HG02642 (cell line): ENCODE data around the gene SIN3A.
"Not testable (repeated sequence)": the region's sequence is repeated elsewhere in the genome, so short reads cannot be mapped to it uniquely, and the experiment has no call there.

ENCODE experiments used
- ATAC-seq: cut with Tn5 transposase; IDR thresholded peaks from one replicate; pipeline ENCODE4 v1.9.1; 2021; ENCODE audit warnings: mild to moderate bottlenecking; ENCODE audit not compliant: unreplicated experiment, poor library complexity

SIN3A gene

DNA sequence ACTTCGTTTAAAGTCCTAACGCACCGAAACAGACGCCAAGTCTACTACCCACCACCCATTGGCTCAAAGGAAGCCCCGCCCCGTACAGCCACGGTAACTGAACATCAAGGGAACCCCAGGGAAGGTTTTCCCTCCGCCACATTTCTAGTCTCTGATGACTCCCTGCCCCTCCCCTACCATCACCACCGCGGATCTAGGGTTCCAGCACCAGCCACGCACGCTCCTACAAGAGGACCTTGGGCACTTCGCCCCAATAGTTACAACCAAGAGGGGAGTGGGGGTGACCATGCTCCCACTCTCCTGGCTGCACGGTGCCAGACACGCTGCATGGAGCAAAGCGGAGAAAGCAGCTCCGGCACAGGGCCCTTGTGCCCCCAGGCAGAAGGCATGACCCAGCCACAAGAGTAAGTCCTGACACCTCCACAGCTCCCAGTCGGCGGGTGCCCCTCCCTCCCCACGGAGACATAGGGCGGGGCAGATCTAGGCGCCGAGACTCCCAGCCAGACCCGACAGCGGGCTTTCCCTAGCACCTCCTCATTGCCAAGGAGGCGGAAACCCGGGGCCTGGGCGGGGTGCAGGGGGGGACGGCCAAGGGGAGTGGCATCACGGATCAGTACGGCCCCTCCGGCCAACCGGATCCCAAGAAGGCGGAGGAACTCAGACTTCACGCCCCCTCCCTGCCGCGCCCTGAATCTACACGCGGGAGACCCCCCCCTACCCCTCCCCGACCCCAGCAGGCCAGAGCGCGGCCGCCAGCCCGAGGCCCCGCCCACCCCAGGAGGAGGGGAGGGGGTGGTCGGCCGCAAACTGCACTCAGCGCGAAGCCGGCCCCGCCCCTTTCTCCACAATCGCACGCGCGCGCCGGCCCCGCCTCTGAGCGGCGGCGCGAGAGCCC, 936 bp downstream of the SIN3A start:
- ATAC-seq: peak; percentile 30

DNA sequence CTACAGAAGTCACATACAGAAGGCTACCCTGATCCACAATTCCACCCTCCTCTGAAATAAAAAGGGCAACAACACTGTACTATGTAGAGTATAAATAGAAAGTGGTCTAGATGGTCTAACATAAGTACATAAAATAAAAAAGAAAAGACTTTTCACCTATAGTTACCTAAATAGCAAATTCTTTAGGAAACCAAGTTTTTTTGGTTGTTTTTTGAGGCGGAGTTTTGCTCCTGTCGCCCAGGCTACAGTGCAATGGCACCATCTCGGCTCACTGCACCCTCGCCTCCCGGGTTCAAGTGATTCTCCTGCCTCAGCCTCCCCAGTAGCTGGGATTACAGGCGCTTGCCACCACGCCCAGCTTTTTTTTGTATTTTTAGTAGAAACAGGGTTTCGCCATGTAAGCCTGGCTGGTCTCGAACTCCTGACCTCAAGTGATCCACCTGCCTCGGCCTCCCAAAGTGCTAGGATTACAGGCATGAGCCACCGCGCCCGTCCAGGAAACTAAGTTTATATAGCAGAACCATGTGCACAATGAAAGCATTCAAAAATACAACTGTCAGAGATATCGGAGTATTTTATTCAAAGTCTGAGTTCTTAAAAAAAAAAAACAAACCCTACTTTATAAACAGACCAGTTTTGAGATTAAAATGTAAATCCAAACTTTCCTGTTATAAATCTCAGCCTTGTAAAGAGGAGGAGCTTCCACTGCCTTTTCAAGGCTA, 1.7 kb downstream of the SIN3A start:
- ATAC-seq: no peak

DNA sequence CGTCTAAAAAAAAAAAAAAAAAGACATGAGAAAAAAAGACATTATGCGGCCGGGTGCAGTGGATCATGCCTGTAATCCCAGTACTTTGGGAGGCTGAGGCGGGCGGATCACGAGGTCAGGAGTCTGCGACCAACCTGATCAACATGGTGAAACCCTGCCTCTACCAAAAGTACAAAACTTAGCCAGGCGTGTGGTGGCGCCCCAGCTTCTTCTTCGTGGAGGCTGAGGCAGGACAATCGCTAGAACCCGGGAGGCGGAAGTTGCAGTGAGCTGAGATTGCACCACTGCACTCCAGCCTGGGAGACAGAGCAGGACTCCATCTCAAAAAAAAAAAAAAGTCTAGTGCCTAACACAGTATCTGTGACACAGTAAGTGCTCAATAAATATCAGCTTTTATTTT, 3.3 kb downstream of the SIN3A start:
- not testable (repeated sequence) for ATAC-seq

DNA sequence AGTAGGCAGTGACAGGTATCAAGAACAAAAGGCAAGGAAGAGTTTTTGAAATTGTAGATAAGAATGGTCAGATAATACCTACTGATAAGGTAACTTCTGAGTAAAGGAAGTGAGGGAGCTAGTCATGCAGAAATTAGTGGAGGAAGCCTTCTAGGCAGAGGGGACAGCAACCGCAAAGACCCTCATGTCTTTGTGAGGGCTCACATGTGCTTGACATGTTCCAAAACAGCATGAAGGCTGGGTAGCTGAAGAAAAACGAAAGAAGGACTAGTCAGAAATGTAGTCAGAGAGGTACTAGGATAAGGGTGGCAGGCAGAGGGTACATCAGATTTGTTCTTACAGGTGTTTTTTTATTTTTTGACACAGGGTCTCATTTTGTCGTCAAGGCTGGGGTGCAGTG, 5.3 kb downstream of the SIN3A start:
- no peak for ATAC-seq

DNA sequence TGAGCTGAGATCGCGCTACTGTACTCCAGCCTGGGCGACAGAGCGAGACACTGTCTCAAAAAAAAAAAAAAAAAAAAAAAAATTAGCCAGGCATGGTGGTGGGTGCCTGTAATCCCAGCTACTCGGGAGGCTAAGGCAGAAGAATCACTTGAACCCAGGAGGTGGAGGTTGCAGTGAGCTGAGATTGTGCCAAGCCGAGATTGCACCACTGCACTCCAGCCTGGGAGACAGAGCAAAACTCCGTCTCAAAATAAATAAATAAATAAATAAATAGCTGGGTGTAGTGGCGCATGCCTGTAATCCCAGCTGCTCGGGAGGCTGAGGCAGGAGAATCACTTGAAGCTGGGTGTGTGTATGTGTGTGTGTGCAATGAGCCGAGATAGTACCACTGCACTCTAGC, 6.2 kb downstream of the SIN3A start:
- ATAC-seq: not testable (repeated sequence)

DNA sequence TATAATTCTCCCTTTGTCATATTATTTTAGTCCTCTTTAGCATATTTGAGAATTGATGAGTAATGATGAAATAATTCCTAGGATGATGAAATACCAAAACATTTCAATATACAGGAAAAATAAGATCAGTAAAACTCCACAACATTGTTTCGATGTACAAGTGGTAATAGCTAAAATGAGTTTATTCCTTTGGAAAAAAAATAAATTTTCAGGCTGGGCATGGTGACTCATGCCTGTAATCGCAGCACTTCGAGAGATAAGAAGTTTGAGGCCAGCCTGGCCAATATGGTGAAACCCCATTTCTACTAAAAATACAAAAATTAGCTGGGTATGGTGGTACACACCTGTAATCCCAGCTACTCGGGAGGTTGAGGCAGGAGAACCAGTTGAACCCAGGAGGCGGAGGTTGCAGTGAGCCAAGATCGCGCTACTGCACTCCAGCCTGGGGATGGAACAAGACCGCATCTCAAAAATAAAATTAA, 7.5 kb downstream of the SIN3A start:
- ATAC-seq: not testable (repeated sequence)

DNA sequence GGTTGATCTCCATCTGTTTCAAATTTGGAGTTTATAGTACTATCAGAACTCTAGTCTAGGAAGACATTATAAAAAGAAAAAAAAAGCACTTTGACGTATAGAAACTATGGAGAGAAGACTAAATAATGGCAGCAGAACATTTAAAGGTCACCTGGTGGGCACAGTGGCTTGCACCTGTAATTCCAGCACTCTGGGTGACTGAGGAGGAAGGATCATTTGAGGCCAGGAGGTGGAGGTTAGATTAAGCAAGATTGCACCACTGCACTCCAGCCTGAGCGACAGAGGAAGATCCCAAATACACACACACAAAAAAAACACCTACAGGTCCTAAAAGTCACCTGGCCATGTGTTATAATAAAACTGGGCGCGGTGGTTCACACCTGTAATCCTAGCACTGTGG, 13.8 kb downstream of the SIN3A start:
- ATAC-seq: no peak

DNA sequence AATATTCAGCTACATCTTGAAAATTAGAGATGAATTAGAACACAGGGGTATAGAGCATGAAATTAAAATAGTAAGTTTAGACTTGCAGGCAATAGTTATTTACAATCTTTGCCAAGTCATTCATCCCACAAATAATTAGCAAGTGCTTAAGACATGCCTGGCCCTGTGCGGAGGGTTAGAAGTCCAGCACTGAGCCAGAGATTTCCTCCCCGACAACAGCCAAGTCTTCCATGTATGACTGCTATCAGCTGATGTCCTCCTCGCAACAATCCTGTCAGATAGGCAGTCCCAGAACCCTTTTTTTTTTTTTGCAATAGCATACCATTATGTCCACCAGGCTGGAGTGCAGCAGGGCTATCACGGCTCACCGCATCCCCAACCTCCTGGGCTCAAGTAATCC, 14.6 kb downstream of the SIN3A start:
- no peak for ATAC-seq

DNA sequence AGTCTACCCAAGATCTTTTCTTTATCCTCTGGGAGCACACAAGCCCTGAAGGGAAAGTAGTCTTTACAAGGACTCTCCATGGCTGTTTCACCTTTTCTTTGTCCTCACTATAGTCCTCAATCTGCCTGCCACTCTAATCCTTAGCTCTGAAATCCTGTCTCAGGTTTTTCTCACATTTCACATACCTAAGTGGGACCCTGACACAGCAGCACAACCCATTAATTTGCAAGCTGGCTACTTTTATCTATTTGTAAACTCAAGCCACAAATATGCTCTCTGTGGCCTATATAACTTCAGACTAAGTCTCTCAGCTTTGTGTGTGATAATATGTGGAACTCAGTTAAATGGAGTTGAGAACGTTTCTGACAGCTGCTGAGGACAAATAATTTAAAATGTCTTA, 19.8 kb downstream of the SIN3A start:
- ATAC-seq: no peak

DNA sequence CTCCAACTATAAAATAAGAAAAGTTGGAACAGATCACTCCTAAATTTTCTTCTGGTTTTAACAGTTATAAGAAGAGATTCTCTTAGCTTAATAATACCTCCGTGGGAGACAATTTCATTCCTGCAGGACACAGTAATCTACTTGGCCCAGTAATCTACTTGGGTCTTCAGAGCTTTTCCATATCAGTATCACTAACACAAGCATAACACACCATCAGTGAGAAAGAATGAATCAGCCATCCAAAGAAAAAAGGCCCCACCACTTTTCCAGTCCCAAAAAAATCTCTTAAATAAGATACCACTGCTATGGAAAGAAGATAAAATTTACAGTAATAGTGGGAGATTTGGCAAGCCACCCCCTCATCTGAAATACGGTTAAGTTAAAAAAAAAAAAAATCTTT, 20.2 kb downstream of the SIN3A start:
- no peak for ATAC-seq

DNA sequence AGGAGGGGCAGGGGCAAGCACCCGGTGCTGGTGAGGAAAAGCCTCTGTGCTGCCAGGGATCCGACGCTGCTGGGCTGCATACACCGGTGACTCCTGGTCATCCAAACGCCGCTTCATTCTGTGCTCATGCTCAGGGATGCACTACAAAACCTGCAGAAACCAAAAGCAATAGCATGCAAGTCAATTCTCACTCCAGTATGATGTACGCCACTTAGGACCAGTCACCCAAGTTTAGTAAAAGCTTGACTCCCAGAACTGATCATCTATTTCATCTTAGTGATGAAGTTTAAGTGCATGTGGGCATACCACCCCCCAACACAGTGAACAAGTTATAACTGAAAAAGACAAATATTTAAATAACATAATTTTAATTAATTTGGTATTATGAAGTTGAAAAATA, 21.2 kb downstream of the SIN3A start:
- no peak for ATAC-seq

DNA sequence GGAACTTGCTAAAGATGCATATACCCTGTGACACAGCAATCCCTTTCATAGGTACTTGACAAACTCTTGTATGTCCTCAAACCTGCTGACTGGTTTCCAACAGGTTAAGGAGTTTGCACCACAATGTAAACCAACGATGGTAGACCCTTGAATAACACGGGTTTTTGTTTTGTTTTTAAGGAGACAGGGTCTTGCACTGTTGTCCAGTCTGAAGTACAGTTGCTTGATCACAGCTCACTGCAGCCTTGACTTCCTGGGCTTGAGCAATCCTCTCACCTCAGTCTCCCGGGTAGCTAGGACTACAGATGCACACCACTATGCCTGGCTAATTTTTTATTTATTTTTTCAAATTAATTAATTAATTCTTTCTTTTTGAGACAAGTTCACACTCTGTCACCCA, 23.3 kb downstream of the SIN3A start:
- ATAC-seq: no peak

DNA sequence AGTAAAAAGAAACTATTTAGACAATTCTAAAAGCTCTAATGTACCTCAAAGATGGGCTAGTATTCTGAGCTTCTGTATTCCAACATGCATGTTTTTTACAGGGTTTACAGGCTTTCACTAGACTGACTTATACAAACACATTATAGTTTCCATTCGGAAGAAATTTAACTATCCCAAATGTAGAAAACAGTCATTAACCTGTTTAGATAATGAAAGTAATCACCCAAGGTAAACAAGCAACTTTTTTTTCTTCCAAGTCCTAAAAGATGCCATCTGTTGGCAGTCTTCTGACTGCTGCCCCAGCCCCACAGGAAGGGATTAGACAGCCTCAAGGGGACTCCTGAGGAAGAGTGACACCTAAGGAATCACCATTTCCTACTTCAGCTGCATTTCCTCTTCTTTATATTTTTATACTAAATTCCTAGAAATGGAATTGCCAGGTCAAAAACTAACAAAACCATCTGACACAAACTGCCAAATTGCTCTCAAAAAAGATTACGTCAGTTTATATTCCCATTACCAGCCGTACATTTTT, 25.5 kb downstream of the SIN3A start:
- ATAC-seq: no peak

DNA sequence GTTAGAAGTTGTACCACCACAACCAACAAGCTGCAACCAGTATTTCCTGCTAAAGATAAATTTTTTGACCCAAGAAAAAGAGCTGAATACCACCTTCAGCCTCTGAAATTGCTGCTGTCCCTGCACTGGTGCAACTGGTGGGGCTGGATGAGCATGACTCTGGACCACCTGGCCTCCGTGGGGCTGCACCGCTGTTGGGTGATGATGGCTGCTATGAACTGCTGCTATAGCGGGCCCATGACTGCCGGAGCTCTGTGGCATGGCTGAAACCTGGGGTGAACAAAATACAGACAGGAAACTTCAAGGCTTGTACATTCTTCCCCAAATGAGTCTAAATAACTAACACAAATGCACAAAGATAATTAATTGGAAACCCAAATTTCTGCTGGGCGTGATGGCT, 28.9 kb downstream of the SIN3A start:
- ATAC-seq: no peak

DNA sequence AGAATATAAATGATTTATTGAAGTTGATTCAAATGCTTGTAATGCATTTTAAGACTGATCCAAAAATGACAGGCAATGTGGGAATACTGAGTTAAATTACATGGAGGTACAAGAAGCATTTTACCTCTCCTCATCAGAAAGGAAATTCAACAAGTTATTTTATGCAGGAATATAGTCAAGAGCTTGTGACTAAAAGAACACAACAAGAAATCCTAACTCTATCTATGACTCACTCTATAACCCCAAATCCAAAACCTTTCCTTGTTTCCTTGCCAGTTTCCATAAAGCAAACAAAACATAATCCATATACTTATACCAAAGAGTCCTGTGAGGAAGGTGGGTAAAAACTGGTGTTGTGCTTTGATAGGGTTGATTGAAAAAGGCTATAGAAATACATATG, 30.8 kb downstream of the SIN3A start:
- no peak for ATAC-seq

DNA sequence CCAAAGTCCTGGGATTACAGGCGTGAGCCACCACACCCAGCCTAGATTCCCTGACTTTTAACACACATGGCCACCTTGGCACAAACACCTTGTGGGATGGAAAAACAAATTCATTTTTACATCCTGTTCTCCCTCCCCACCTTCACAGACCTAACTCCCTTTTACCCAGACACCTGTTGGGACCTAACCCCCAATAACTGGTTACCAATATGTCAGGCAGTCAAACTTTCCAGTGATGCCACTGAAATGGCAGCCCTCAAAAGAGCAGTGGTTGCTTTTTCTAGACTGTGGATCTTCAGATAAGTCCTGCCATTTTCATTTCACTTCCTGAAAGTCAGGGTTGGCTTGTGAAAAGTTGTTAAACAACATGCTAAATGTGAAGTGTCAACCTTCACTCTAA, 34.9 kb downstream of the SIN3A start:
- no peak for ATAC-seq

DNA sequence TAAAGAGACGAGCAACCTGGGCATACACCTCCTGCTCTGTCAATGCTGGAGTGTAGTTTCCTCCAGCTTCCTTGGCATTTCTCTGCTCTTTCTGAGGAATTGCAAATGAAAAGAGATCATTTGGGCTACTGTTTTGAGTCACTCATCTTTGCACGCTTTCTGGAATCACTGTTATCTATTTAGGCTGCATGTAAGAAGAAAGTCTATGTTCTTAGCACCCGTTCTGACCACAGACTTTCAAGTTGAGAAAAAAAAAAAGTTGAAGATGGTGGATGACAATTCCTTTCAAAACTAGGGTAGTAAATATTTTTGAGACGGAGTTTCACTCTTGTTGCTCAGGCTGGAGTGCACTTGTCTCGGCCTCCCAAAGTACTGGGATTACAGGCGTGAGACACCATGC, 41.3 kb downstream of the SIN3A start:
- no peak for ATAC-seq

DNA sequence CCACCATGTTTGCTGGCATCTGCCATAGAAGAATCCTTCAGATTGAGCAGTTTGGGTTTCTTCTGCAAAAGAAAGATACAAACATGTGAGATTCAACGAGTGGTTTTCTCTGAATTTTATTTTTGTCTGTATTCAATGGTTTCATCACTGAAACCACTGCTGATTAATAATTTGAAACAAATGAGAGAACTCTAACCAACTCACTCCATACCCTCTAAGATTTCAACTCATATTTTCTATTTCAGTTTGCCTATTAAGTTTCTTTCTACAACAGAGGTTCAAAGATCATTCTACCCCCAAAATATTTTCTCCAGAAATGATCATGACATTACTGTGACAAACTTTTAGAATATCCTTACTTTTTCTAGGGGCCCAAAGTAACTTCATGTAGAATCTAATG, 44.4 kb downstream of the SIN3A start:
- ATAC-seq: no peak

DNA sequence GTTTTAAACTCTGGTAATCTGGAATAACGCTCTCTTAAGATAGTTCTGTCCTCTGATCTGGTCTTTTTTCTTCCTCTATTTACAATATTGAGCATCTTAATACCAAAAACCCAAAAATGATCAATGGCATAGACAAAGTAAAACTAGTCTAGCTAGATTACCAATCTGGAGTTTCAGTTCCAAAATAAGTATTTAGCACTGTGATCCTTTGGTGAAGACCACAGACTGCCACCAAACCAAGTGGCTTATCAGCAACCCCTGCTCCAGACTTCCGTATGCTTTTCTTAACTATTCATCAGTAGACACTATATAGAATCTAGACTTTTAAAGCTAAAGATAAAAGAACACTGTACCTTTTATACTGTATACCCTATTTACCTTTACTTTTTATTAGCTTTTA, 47.6 kb downstream of the SIN3A start:
- ATAC-seq: no peak

DNA sequence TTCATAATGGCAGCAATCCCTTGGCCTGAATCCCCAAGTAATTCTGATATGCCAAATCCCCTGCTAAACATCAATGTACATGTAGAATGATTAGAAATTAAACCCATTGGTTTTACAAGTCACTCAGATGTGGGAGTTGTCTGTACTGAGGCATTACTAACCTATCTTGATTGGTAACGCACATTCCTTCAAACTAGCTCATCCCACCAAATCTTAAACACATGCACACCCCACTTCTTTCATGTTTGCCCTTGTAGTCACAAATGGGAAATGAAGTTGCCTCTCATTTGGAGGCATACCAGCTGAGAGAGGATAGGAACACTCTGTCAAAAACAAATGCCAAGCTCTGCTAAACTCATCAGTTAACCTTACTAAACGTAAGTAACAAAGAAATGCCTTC, 54.0 kb downstream of the SIN3A start:
- ATAC-seq: no peak

DNA sequence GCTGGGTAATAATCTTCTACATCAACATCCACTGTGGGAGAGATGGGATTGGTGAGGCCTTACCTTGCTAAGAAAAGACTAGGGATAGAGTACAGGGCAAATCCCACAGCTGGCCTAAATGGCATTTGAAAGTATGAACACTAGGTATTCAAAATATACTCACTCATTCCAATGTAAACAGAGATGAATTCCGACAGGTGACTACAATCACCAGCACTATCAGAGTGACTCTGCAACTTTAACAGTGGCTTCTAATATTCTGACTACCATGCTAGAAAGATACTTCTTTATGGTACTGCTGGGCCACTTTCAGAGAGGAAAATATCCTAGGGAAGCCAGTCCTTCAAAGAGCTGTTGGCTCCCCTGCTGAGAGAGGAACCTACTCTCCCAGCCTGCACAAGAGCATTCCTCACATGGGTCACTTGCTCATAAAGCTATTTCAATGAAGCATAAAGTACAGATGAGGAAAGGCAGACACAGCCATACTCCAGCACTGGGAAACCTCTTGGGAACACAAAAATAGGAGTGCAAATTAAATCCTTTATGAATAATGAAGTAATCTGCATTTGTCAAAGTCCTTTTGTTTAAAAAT, 61.6 kb downstream of the SIN3A start:
- no peak for ATAC-seq
